GM23338 (cell line): ENCODE results near the gene ZNF212. TPM values are rescaled to one million over a fixed set of nuclear protein-coding genes. Genes with fewer than 3 reads are reported as not detected.
"Not testable (repeated sequence)": the region's sequence is repeated elsewhere in the genome, so short reads cannot be mapped to it uniquely, and the experiment has no call there.

ENCODE experiments used
- ATAC-seq: fragments of 200-7000 bp; cut with Tn5 transposase; 3 replicates; pipeline ENCODE4 v1.9.1; 2020
- DNase-seq: peaks from one replicate; pipeline ENCODE4 v3.0.0-alpha.2; 2015; ENCODE audit warnings: low spot score
- H2AFZ ChIP-seq: fragments of 200-600 bp; sonication (generic); 2 replicates; pipeline ENCODE4 v1.8.0; 2016; ENCODE audit warnings: antibody characterized with exemption, mild to moderate bottlenecking, moderate library complexity
- H3F3A ChIP-seq: fragments of 200-600 bp; sonication (generic); replicated peaks from 2 replicates; pipeline ENCODE4 v1.8.0; 2017; ENCODE audit warnings: antibody characterized with exemption, mixed run types, low read depth
- H3K27ac ChIP-seq: fragments of 200-600 bp; sonication (generic); 2 replicates; pipeline ENCODE4 v1.6.1; 2016; ENCODE audit warnings: low read depth
- H3K27me3 ChIP-seq: fragments of 200-600 bp; sonication (generic); 2 replicates; pipeline ENCODE4 v1.8.0; 2016; ENCODE audit warnings: mild to moderate bottlenecking, mixed run types, moderate library complexity; ENCODE audit not compliant: insufficient read depth
- H3K36me3 ChIP-seq: fragments of 200-600 bp; sonication (generic); 2 replicates; pipeline ENCODE4 v1.8.0; 2016; ENCODE audit warnings: mild to moderate bottlenecking; ENCODE audit not compliant: insufficient read depth
- H3K4me1 ChIP-seq: fragments of 200-600 bp; sonication (generic); 2 replicates; pipeline ENCODE4 v1.8.0; 2016; ENCODE audit warnings: mild to moderate bottlenecking, moderate library complexity; ENCODE audit not compliant: insufficient read depth
- H3K4me2 ChIP-seq: fragments of 200-600 bp; sonication (generic); 2 replicates; pipeline ENCODE4 v1.7.1; 2017; ENCODE audit warnings: mixed run types
- H3K4me3 ChIP-seq: fragments of 200-600 bp; sonication (generic); 2 replicates; pipeline ENCODE4 v1.6.1; 2016; ENCODE audit warnings: mixed run types
- H3K79me2 ChIP-seq: fragments of 200-600 bp; sonication (generic); replicated peaks from 2 replicates; pipeline ENCODE4 v1.8.0; 2017; ENCODE audit warnings: mild to moderate bottlenecking; ENCODE audit not compliant: insufficient read depth
- H3K9me2 ChIP-seq: fragments of 200-600 bp; sonication (generic); 2 replicates; pipeline ENCODE4 v1.8.0; 2017; ENCODE audit not compliant: insufficient read depth
- H4K20me1 ChIP-seq: fragments of 200-600 bp; sonication (generic); replicated peaks from 2 replicates; pipeline ENCODE4 v1.8.0; 2017; ENCODE audit warnings: mild to moderate bottlenecking; ENCODE audit not compliant: insufficient read depth
- H3K27ac Mint-ChIP-seq: 2 replicates; pipeline ENCODE4 v1.8.0; 2020; ENCODE audit warnings: inconsistent platforms, mild to moderate bottlenecking, moderate library complexity, mixed read lengths
- H3K27me3 Mint-ChIP-seq: 3 replicates; pipeline ENCODE4 v1.8.0; 2022; ENCODE audit warnings: low read depth, mild to moderate bottlenecking, moderate library complexity, mixed read lengths, inconsistent platforms; ENCODE audit not compliant: insufficient read depth, poor library complexity
- H3K36me3 Mint-ChIP-seq: 3 replicates; pipeline ENCODE4 v1.8.0; 2021; ENCODE audit warnings: low read depth, mild to moderate bottlenecking, inconsistent platforms, moderate library complexity, mixed read lengths
- H3K4me1 Mint-ChIP-seq: 3 replicates; pipeline ENCODE4 v1.8.0; 2020; ENCODE audit warnings: mild to moderate bottlenecking, inconsistent platforms, mixed read lengths
- H3K4me3 Mint-ChIP-seq: 3 replicates; pipeline ENCODE4 v1.8.0; 2021; ENCODE audit warnings: moderate library complexity, mild to moderate bottlenecking, inconsistent platforms, mixed read lengths
- H3K9me3 Mint-ChIP-seq: 3 replicates; pipeline ENCODE4 v1.8.0; 2020; ENCODE audit warnings: moderate library complexity, mild to moderate bottlenecking, inconsistent platforms, mixed read lengths
- CREB1 ChIP-seq: fragments of 250-450 bp; sonication (Bioruptor Pico); IDR thresholded peaks from 2 replicates; pipeline ENCODE4 v1.5.0; 2020; ENCODE audit warnings: low read depth, mild to moderate bottlenecking, moderate library complexity
- CTCF ChIP-seq, 2 experiments: fragments of 200-600 bp in 1 of 2; sonication (generic) in 1 of 2; conservative IDR thresholded peaks; 2 replicates each; pipeline versions ENCODE4 v1.5.1 to v1.6.1; 2016 to 2017; ENCODE audit warnings: antibody characterized with exemption in 2 of 2, low read depth in 2 of 2, mild to moderate bottlenecking in 2 of 2, moderate library complexity in 1 of 2
- ETS1 ChIP-seq: IDR thresholded peaks from 2 replicates; pipeline ENCODE4 v1.6.1; 2016; ENCODE audit warnings: antibody characterized with exemption
- EZH2 ChIP-seq: fragments of 200-600 bp; sonication (generic); IDR thresholded peaks from one replicate; pipeline ENCODE4 v1.8.0; 2017; ENCODE audit warnings: antibody characterized with exemption, mild to moderate bottlenecking, low read depth; ENCODE audit not compliant: unreplicated experiment
- JUNB ChIP-seq: IDR thresholded peaks from one replicate; pipeline ENCODE4 v1.6.1; 2016; ENCODE audit warnings: antibody characterized with exemption; ENCODE audit not compliant: unreplicated experiment
- NANOG ChIP-seq: IDR thresholded peaks from 2 replicates; pipeline ENCODE4 v1.6.1; 2016; ENCODE audit warnings: antibody characterized with exemption, borderline replicate concordance
- REST ChIP-seq: IDR thresholded peaks from one replicate; pipeline ENCODE4 v1.6.1; 2018; ENCODE audit warnings: antibody characterized with exemption; ENCODE audit not compliant: unreplicated experiment
- STAT1 ChIP-seq: IDR thresholded peaks from one replicate; pipeline ENCODE4 v1.6.1; 2016; ENCODE audit warnings: antibody characterized with exemption; ENCODE audit not compliant: unreplicated experiment
- ZNF114 ChIP-seq: fragments of 250-450 bp; sonication (Bioruptor Pico); IDR thresholded peaks from 2 replicates; pipeline ENCODE4 v1.5.0; 2020; ENCODE audit warnings: mild to moderate bottlenecking, moderate library complexity
- ZNF331 ChIP-seq: fragments of 250-450 bp; sonication (Bioruptor Pico); IDR thresholded peaks from 2 replicates; pipeline ENCODE4 v1.5.0; 2020; ENCODE audit warnings: low read depth, mild to moderate bottlenecking, moderate library complexity
- polyA plus RNA-seq: library from polyadenylated mRNA; unstranded; fragments of >200 nt; fragmentation: Nextera tagmentation; extraction: Ambion mirVana; gene quantifications from 2 replicates; pipeline ENCODE4 v1.2.1, GENCODE V29; 2016
- total RNA-seq: library from RNA; depleted of rRNA; stranded (reverse); fragments of >200 nt; shearing (Covaris generic); gene quantifications from 2 replicates; pipeline ENCODE4 v1.2.3, GENCODE V29; 2014

Gene ZNF212
- total and polyA plus RNA-seq, 2 experiments from 2014 or later = 10.8 to 18.9 TPM

- not testable (repeated sequence) for H3K27me3 ChIP-seq, H3K27ac Mint-ChIP-seq, H3K4me1 Mint-ChIP-seq, H3K4me1 ChIP-seq, H3K4me2 ChIP-seq, H3K4me3 ChIP-seq, ATAC-seq, H3F3A ChIP-seq, H3K9me2 ChIP-seq, H3K4me3 Mint-ChIP-seq, DNase-seq, H2AFZ ChIP-seq, H3K27ac ChIP-seq, H3K27me3 Mint-ChIP-seq, H3K9me3 Mint-ChIP-seq
- Histone ChIP-seq H4K20me1 (peaks cover 20% of the 10 kb centered on the region), H3K79me2 (peaks cover 44% of the 10 kb centered on the region), H3K36me3 (peaks cover 19% of the 10 kb centered on the region)
- H3K36me3 Mint-ChIP-seq = peaks cover 37% of the 10 kb centered on the region
Observed at GRCh38 chr7:149250151-149250550, 10.7 kb downstream of the ZNF212 start.

- H3K4me3 ChIP-seq, H3K27me3 ChIP-seq, H4K20me1 ChIP-seq, H3K4me1 Mint-ChIP-seq, DNase-seq, H3K27ac Mint-ChIP-seq, H3K4me2 ChIP-seq, ATAC-seq, H3K4me3 Mint-ChIP-seq, H3K27ac ChIP-seq, H3K9me3 Mint-ChIP-seq, H2AFZ ChIP-seq, H3F3A ChIP-seq, H3K27me3 Mint-ChIP-seq, H3K9me2 ChIP-seq, H3K4me1 ChIP-seq: not testable (repeated sequence)
- peaks cover 44% of the 10 kb centered on the region for H3K36me3 Mint-ChIP-seq
- peaks cover 32% of the 10 kb centered on the region for H3K79me2 ChIP-seq
- peaks cover 19% of the 10 kb centered on the region for H3K36me3 ChIP-seq
Observed at GRCh38 chr7:149251518-149251917, 12.1 kb downstream of the ZNF212 start.

GRCh38 chr7:149252378-149252777 lies 12.9 kb downstream of the ZNF212 start:
- Histone ChIP-seq H3K27me3 (no peaks in the 10 kb centered on the region), H2AFZ (no peak overlapping the region), H3K27ac (no peak overlapping the region), H3K4me2 (no peak overlapping the region), H3K9me2 (no peaks in the 10 kb centered on the region), H4K20me1 (peaks cover 9% of the 10 kb centered on the region), H3F3A (no peaks in the 10 kb centered on the region), H3K79me2 (peaks cover 24% of the 10 kb centered on the region), H3K36me3 (peaks cover 19% of the 10 kb centered on the region), H3K4me3 (no peak overlapping the region), H3K4me1 (no peaks in the 10 kb centered on the region)
- Mint-ChIP-seq H3K4me3 (no peak overlapping the region), H3K9me3 (no peaks in the 10 kb centered on the region), H3K36me3 (peaks cover 44% of the 10 kb centered on the region), H3K27ac (no peak overlapping the region), H3K27me3 (peaks cover 6% of the 10 kb centered on the region), H3K4me1 (no peaks in the 10 kb centered on the region)
- ATAC-seq = no peak
- DNase-seq = no peak
- TF ChIP-seq REST (no peak), ZNF331 (CRISPR knock-in tag) (no peak), CREB1 (CRISPR knock-in tag) (no peak), EZH2 (no peak), NANOG (no peak), ETS1 (no peak), ZNF114 (CRISPR knock-in tag) (no peak), STAT1 (no peak), CTCF (conservative IDR thresholded peaks at IDR 0.05; ENCODE audit: low read depth in 2 of 2) (no peak), JUNB (no peak)
